Endodermal cell (in vitro differentiated cells): Measurements from ENCODE around the gene MRPL36. TPM values are rescaled to one million over a fixed set of nuclear protein-coding genes. Genes with fewer than 3 reads are reported as not detected.

Source experiments
- DNase-seq: peaks from one replicate; pipeline ENCODE4 v3.0.0-alpha.2; 2017
- H3K27ac ChIP-seq: 2 replicates; pipeline ENCODE4 v1.5.1; 2013; ENCODE audit warnings: mild to moderate bottlenecking, low read depth, low read length, moderate library complexity
- H3K27me3 ChIP-seq: 2 replicates; pipeline ENCODE4 v1.6.1; 2013; ENCODE audit warnings: mild to moderate bottlenecking, low read length, moderate library complexity; ENCODE audit not compliant: insufficient read depth, control insufficient read depth, poor library complexity, severe bottlenecking
- H3K36me3 ChIP-seq: 2 replicates; pipeline ENCODE4 v1.7.0; 2013; ENCODE audit warnings: mild to moderate bottlenecking, low read length, moderate library complexity; ENCODE audit not compliant: control insufficient read depth, insufficient read depth
- H3K4me1 ChIP-seq: one replicate; pipeline ENCODE4 v1.7.0; 2013; ENCODE audit warnings: low read length; ENCODE audit not compliant: control insufficient read depth, insufficient read depth
- H3K4me3 ChIP-seq: 2 replicates; pipeline ENCODE4 v1.5.1; 2013; ENCODE audit warnings: mild to moderate bottlenecking, low read length, moderate library complexity
- H3K9ac ChIP-seq: 2 replicates; pipeline ENCODE4 v1.6.1; 2013; ENCODE audit warnings: mild to moderate bottlenecking, low read length, moderate library complexity; ENCODE audit not compliant: poor library complexity, severe bottlenecking; ENCODE audit errors: extremely low read depth
- H3K9me3 ChIP-seq: 2 replicates; pipeline ENCODE4 v1.6.1; 2013; ENCODE audit warnings: mild to moderate bottlenecking, low read length, moderate library complexity; ENCODE audit not compliant: control insufficient read depth
- H3K27ac Mint-ChIP-seq: 2 replicates; pipeline ENCODE4 v1.8.0; 2020; ENCODE audit warnings: mixed read lengths
- H3K27me3 Mint-ChIP-seq: 2 replicates; pipeline ENCODE4 v1.8.0; 2021; ENCODE audit warnings: mild to moderate bottlenecking, mixed read lengths; ENCODE audit not compliant: insufficient read depth
- H3K36me3 Mint-ChIP-seq: 2 replicates; pipeline ENCODE4 v1.8.0; 2020; ENCODE audit warnings: low read depth, mixed read lengths
- H3K4me1 Mint-ChIP-seq: 2 replicates; pipeline ENCODE4 v1.8.0; 2020; ENCODE audit warnings: mixed read lengths
- H3K4me3 Mint-ChIP-seq: 2 replicates; pipeline ENCODE4 v1.8.0; 2020; ENCODE audit warnings: mild to moderate bottlenecking, moderate library complexity, mixed read lengths
- H3K9me3 Mint-ChIP-seq: 2 replicates; pipeline ENCODE4 v1.8.0; 2020; ENCODE audit warnings: mild to moderate bottlenecking, mixed read lengths
- CTCF ChIP-seq: fragments of 200-600 bp; sonication (generic); conservative IDR thresholded peaks from 2 replicates; pipeline ENCODE4 v1.5.0; 2021; ENCODE audit warnings: antibody characterized with exemption, mild to moderate bottlenecking
- WGBS, 2 experiments: methylation state at CpG; one replicate each; pipeline versions ENCODE4 v1.1.5 to v1.1.7; 2013; ENCODE audit warnings: missing lambda C conversion rate in 2 of 2, mixed read lengths in 1 of 2; ENCODE audit not compliant: insufficient coverage in 1 of 2, insufficient read length in 1 of 2; 5-methylcytosine and 5-hydroxymethylcytosine counted together
- total RNA-seq, 2 donors: library from RNA; stranded (reverse); fragmentation: NEBNext Ultra II Directional in 1 of 2; extraction: Animal tissue kit (Norgen Biotek cat#: 25700) in 1 of 2; gene quantifications; 2 replicates in 1 of 2; 3 replicates in 1 of 2; pipeline ENCODE4 v1.2.1, GENCODE V29; 2021

Gene MRPL36
- total RNA-seq, 2 donors from 2014 or later, result 44.0 to 49.7 TPM

DNA sequence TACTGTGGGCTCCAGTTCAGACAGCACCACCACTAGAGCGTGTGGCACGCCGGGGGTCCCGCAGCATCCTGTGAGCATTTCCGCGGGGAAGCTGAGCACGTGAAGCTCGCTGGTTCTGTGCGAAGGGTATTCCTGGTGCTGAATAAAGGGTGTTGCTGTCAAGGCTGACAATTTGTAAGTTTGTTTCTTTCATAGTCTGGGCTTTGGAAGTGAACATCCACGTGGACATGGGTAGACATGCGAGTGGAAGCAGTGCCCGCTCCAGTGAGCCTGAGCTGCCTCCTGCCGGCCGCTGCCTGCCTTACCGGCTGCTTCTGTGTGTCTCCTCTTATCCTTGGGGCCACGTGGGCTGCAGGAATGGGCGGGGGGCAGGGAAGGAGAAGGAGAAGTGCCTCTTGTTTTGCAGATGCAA is 16.2 kb upstream of the MRPL36 start:
- 89 to 99% methylated on average over 10 to 17 of the region's 17 CpGs for WGBS, 2 experiments
- Mint-ChIP-seq H3K27me3 (no peaks in the 10 kb centered on the region), H3K4me3 (no peak overlapping the region), H3K4me1 (no peaks in the 10 kb centered on the region), H3K9me3 (no peaks in the 10 kb centered on the region), H3K36me3 (peaks cover 88% of the 10 kb centered on the region), H3K27ac (no peak overlapping the region)
- Histone ChIP-seq H3K27ac (no peak overlapping the region), H3K36me3 (peaks cover 87% of the 10 kb centered on the region), H3K27me3 (no peaks in the 10 kb centered on the region), H3K9me3 (no peaks in the 10 kb centered on the region), H3K4me1 (no peaks in the 10 kb centered on the region), H3K4me3 (no peak overlapping the region), H3K9ac (no peak overlapping the region)
- TF ChIP-seq CTCF, result no peak
- no peak for DNase-seq

DNA sequence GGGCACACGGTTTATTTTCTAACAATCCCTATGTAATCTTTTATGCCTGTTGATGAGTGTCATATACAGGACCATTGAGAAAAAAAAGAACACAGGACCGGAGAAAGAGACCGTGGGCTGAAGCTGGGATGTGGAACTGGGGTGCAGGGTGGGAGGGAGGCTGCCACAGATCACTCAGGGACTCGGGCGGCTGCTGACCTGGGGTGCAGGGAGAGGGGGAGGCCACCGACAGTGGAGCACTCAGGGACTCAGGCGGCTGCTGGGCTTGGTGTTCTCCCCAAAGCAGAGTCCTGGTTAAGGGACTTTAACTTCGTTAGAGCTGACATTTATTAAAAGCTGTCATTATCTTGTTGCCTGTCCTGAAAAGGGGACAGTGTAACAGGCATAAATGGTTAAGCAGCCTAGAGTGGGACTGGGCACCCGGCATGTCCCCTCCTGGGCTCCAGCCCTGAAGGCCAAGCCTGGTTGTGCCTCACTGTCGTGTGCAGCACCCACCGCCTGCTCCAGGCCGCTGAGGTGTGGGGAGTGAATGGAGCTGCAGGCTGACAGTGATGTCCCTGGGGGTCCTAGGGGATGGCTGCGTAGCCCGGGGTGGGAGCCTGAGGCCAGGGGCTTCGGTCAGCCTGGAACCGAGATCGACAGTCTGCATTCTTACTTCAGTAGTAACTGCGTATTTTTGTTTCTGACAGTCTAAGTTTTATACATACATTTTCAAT is 15.6 kb upstream of the MRPL36 start:
- Histone ChIP-seq H3K9ac (no peak overlapping the region), H3K9me3 (no peaks in the 10 kb centered on the region), H3K4me3 (no peak overlapping the region), H3K4me1 (no peaks in the 10 kb centered on the region), H3K36me3 (peaks cover 88% of the 10 kb centered on the region), H3K27me3 (no peaks in the 10 kb centered on the region), H3K27ac (no peak overlapping the region)
- Mint-ChIP-seq H3K27ac (peak overlapping the region; percentile 35), H3K9me3 (no peaks in the 10 kb centered on the region), H3K36me3 (peaks cover 88% of the 10 kb centered on the region), H3K4me3 (no peak overlapping the region), H3K27me3 (no peaks in the 10 kb centered on the region), H3K4me1 (no peaks in the 10 kb centered on the region)
- DNase-seq, result no peak
- 88 to 95% methylated on average over 7 to 18 of the region's 18 CpGs for WGBS, 2 experiments
- no peak for TF ChIP-seq CTCF

DNA sequence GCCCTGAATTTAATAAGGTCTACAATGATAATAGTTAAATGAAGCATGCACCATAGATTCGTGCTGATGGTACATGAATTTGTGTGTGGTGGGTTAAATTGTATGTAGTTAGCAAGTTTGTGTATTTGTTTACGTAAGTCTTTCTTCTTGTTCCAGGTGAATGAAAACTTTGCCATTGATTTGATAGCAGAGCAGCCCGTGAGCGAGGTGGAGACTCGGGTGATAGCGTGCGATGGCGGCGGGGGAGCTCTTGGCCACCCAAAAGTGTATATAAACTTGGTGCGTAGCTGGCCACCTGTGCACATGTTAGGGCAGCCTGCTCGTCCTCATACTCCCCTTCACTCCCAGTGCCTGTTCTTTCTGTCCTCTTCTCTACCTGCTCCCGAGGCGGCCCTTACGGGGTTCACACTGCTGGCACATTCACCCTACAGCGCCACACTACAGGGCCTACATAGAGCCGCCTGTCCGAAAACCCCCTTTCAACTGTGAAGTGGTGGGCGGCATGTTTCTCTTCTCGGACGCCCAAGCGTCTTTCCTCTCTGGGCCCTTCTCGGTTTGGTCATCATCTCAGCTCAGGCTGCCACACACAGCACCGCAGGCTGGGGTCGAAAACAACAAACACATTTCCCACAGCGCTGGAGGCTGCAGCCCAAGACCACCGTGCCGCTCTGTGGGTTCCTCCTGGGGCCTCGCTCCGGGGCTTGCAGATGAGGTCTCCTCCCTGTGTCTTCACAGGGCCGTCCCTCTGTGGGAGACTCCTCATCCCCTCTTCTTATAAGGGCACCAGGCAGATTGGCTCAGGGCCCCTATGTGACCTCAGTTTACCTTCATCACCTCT is 14.8 kb upstream of the MRPL36 start:
- Histone ChIP-seq H3K4me1 (no peaks in the 10 kb centered on the region), H3K27me3 (no peaks in the 10 kb centered on the region), H3K9me3 (no peaks in the 10 kb centered on the region), H3K4me3 (no peak overlapping the region), H3K9ac (no peak overlapping the region), H3K27ac (no peak overlapping the region), H3K36me3 (peaks cover 84% of the 10 kb centered on the region)
- DNase-seq, result no peak
- Mint-ChIP-seq H3K36me3 (peaks cover 83% of the 10 kb centered on the region), H3K4me3 (no peak overlapping the region), H3K27ac (peak overlapping the region; percentile 35), H3K4me1 (no peaks in the 10 kb centered on the region), H3K9me3 (no peaks in the 10 kb centered on the region), H3K27me3 (no peaks in the 10 kb centered on the region)
- TF ChIP-seq CTCF, result no peak
- 95 to 97% methylated on average over 26 to 30 of the region's 30 CpGs for WGBS, 2 experiments
